ENCODE measurements around the gene CDH1. TPM values are rescaled to one million over a fixed set of nuclear protein-coding genes. Genes with fewer than 3 reads are reported as not detected.

The CDH1 gene
- total RNA-seq, 2 donors from 2014 or later, result 95.3 to 107 TPM

GRCh38 chr16:68790944-68791343 lies 53.9 kb downstream of the CDH1 start:
- ATAC-seq, result no peak
- no peak overlapping the region for H3K4me3 ChIP-seq
- H3K27ac ChIP-seq, result peak overlapping the region; percentile 77 to 92 (median 80)
- intact Hi-C loops (cut with DNase I), result loop anchor here (10.0 kb wide), 1 partner anchor 56 kb away; the partner anchor contains the start of gene CDH1
- 72 to 75% methylated on average over 4 of the region's 4 CpGs for WGBS, 2 donors
- H3K9me3 ChIP-seq, result no peaks in the 10 kb centered on the region
- H3K36me3 ChIP-seq (replicated peaks in 1 of 2; ENCODE audit: insufficient read depth in 1 of 2, low read depth in 2 of 2), result no peaks in the 10 kb centered on the region
- no peak for TF ChIP-seq POLR2A (IDR thresholded peaks at IDR 0.05)
- TF ChIP-seq, protein P1, sequence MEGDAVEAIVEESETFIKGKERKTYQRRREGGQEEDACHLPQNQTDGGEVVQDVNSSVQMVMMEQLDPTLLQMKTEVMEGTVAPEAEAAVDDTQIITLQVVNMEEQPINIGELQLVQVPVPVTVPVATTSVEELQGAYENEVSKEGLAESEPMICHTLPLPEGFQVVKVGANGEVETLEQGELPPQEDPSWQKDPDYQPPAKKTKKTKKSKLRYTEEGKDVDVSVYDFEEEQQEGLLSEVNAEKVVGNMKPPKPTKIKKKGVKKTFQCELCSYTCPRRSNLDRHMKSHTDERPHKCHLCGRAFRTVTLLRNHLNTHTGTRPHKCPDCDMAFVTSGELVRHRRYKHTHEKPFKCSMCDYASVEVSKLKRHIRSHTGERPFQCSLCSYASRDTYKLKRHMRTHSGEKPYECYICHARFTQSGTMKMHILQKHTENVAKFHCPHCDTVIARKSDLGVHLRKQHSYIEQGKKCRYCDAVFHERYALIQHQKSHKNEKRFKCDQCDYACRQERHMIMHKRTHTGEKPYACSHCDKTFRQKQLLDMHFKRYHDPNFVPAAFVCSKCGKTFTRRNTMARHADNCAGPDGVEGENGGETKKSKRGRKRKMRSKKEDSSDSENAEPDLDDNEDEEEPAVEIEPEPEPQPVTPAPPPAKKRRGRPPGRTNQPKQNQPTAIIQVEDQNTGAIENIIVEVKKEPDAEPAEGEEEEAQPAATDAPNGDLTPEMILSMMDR (IDR thresholded peaks at IDR 0.05), result no peak
- DNase-seq, result no peak
- H3K27me3 ChIP-seq, result no peaks in the 10 kb centered on the region
- H3K4me1 ChIP-seq, result peaks cover 87% of the 10 kb centered on the region

GRCh38 chr16:68792465-68793324 lies 55.6 kb downstream of the CDH1 start:
- no peaks in the 10 kb centered on the region for H3K27me3 ChIP-seq
- DNase-seq, result peak; percentile 56 to 76 (median 65)
- H3K27ac ChIP-seq, result peak overlapping the region; percentile 77 to 92 (median 84)
- WGBS, 2 donors, result 20 to 21% methylated on average over 20 of the region's 20 CpGs
- H3K4me1 ChIP-seq, result peaks cover 70% of the 10 kb centered on the region
- TF ChIP-seq POLR2A (IDR thresholded peaks at IDR 0.05), result peak in 2 of 3 donors; percentile 11 to 20
- TF ChIP-seq, protein P1 (IDR thresholded peaks at IDR 0.05), result peak in 1 of 7 experiments; percentile 5
- H3K4me3 ChIP-seq, result no peak overlapping the region
- peak; percentile 72 for ATAC-seq
- H3K9me3 ChIP-seq, result no peaks in the 10 kb centered on the region
- intact Hi-C loops (cut with DNase I), result loop anchor here (10.0 kb wide), 1 partner anchor 58 kb away; the partner anchor contains the start of gene CDH1
- no peaks in the 10 kb centered on the region for H3K36me3 ChIP-seq (replicated peaks in 1 of 2; ENCODE audit: insufficient read depth in 1 of 2, low read depth in 2 of 2)

DNA sequence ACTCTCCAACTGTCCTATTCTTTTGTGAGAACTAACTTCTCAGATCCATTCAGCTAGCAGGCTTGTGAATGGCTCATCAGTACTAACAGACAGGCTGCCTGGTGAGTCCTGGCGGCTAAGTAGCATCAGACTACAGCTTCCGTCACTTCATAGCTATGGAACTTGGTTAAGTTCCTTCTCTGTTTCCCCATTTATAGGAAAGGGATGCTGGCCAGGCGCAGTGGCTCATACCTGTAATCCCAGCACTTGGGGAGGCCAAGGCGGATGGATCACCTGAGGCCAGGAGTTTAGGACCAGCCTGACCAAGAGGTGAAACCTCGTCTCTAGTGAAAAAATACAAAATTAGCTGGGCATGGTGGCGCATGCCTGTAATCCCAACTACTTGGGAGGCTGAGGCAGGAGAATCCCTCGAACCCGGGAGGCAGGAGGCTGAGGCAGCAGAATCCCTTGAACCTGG lies 56.3 kb downstream of the CDH1 start:
- intact Hi-C loops (cut with DNase I), result loop anchor here (10.0 kb wide), 1 partner anchor 59 kb away; the partner anchor contains the start of gene CDH1
- 89 to 94% methylated on average over 8 of the region's 8 CpGs for WGBS, 2 donors
- H3K27ac ChIP-seq, result peak overlapping the region; percentile 77 to 92 (median 84)

DNA sequence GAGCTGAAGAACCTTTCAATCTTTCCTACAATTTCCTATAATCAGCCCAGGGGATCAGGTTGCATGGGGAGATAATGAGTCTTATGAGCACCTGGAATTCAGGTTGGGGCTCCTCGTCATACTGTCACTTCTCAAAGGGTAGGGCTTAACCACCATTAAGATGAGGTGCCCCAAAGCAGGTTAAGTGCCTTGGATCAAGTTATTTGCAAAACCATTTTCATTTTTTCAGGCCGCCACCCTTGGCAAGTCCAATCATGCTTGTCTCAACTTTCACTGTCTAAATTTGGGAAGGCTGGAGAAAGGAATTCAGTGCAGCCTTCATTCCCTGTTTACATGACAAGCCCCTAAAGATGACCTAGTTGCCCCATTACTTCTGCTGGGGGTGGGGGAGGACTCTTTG lies 61.3 kb downstream of the CDH1 start:
- Histone ChIP-seq H3K27ac (peak overlapping the region in 2 of 4 donors; percentile 47 to 75), H3K27me3 (no peaks in the 10 kb centered on the region), H3K4me1 (peaks cover 46% of the 10 kb centered on the region), H3K9me3 (no peaks in the 10 kb centered on the region), H3K36me3 (replicated peaks in 1 of 2; ENCODE audit: insufficient read depth in 1 of 2, low read depth in 2 of 2) (peaks cover 3 to 5% of the 10 kb centered on the region in 2 donors), H3K4me3 (no peak overlapping the region)
- no peak for DNase-seq
- ATAC-seq, result no peak
- WGBS, 2 donors, result 81 to 83% methylated on average over 2 of the region's 2 CpGs
- TF ChIP-seq POLR2A (IDR thresholded peaks at IDR 0.05), result no peak
- TF ChIP-seq, protein P1 (IDR thresholded peaks at IDR 0.05), result no peak
- intact Hi-C loops (cut with DNase I), result loop anchor here (10.0 kb wide), 1 partner anchor 64 kb away; the partner anchor contains the start of gene CDH1

More for the DNA sequence above, 56.3 kb downstream of the CDH1 start:
- no peak for TF ChIP-seq POLR2A (IDR thresholded peaks at IDR 0.05)
- no peaks in the 10 kb centered on the region for H3K9me3 ChIP-seq
- DNase-seq (no peak), ATAC-seq (no peak)
- peaks cover 69% of the 10 kb centered on the region for H3K4me1 ChIP-seq
- no peaks in the 10 kb centered on the region for H3K36me3 ChIP-seq (replicated peaks in 1 of 2; ENCODE audit: insufficient read depth in 1 of 2, low read depth in 2 of 2)
- no peaks in the 10 kb centered on the region for H3K27me3 ChIP-seq
- no peak overlapping the region for H3K4me3 ChIP-seq

DNA sequence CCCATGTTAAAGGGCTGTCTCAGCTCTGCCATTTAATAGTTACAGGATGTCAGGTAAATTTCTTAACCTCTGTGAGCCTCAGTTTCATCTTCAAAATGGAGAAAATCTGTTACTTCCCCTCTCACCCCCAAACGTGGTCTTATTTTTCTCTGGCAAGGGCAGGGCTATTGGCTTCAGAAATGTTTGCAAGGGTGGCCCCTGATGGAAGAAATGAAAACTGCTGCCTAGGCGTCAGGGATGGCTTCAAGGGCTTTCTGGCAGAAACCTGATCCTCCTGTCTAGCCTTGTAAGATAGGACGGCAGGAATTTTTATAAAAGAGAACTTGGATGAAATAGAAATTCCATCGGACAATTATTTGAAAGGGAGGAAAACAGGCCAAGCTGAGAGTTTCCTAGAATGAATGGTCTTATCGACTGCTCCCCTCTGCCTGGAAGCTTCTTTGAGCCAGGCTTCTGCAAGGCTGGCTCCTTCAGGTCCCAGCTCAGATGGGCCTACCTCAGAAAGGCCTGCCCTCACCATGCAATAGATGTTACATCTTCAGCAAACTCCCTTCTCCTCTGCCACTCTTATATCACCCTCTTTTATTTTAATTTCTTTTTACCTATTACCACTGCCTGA lies 63.3 kb downstream of the CDH1 start:
- DNase-seq (peak; percentile 71 to 77 (median 74)), ATAC-seq (peak; percentile 86)
- Histone ChIP-seq H3K27me3 (no peaks in the 10 kb centered on the region), H3K9me3 (no peaks in the 10 kb centered on the region), H3K4me3 (no peak overlapping the region), H3K36me3 (replicated peaks in 1 of 2; ENCODE audit: insufficient read depth in 1 of 2, low read depth in 2 of 2) (peaks cover 5 to 7% of the 10 kb centered on the region in 2 donors), H3K4me1 (peaks cover 37% of the 10 kb centered on the region), H3K27ac (peak overlapping the region in 3 of 4 donors; percentile 51 to 75 (median 54))
- 4 to 8% methylated on average over 5 of the region's 5 CpGs for WGBS, 2 donors
- no peak for TF ChIP-seq POLR2A (IDR thresholded peaks at IDR 0.05)
- TF ChIP-seq, protein P1 (IDR thresholded peaks at IDR 0.05), result peak; percentile 22 to 93 (median 85)
- intact Hi-C loops (cut with DNase I), result loop anchor here (10.0 kb wide), 1 partner anchor 206 kb away; no protein-coding TSS in a partner anchor
